ENCODE data around the gene SAA1.
"Not testable (repeated sequence)": the region's sequence is repeated elsewhere in the genome, so short reads cannot be mapped to it uniquely, and the experiment has no call there.

SAA1 gene

DNA sequence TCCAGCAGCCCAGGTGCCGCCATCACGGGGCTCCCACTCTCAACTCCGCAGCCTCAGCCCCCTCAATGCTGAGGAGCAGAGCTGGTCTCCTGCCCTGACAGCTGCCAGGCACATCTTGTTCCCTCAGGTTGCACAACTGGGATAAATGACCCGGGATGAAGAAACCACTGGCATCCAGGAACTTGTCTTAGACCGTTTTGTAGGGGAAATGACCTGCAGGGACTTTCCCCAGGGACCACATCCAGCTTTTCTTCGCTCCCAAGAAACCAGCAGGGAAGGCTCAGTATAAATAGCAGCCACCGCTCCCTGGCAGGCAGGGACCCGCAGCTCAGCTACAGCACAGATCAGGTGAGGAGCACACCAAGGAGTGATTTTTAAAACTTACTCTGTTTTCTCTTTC lies at the start of gene SAA1:
TSS of gene SAA1 (plus strand) at position 316 of the 400 bp plus-strand sequence. CDS start 624 bp downstream, outside the sequence.
- DNase-seq, result no peak

DNA sequence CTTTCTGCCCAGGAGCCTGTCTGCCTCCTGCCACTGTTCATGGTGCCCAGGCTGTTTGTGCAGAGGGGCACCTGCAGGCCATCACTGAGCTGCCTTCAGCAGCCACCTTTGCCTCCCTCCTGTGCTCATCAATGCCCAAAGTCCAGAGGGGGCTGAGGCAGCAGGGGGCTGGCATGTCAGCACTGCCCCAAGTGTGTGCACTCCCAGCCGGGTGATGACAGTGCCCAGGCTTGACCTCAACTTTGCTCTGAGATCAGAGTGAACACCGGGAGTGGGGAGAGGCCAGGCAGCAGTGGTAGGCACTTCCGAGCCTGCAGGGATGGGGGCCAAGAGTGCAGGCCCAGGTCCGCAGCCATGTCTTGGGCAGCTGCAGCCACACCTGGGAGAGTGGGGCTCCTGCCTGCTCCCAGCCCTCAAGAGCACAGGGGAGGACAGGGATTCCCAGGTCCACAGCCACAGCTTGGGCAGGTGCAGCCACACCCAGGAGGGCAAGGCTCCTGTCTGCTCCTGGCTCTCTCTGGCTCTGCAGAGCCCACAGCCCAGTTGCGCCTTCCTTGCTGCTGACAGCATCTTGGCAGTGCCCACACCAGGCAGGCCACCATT lies 44.7 kb upstream of the SAA1 start:
- DNase-seq, result no peak

DNA sequence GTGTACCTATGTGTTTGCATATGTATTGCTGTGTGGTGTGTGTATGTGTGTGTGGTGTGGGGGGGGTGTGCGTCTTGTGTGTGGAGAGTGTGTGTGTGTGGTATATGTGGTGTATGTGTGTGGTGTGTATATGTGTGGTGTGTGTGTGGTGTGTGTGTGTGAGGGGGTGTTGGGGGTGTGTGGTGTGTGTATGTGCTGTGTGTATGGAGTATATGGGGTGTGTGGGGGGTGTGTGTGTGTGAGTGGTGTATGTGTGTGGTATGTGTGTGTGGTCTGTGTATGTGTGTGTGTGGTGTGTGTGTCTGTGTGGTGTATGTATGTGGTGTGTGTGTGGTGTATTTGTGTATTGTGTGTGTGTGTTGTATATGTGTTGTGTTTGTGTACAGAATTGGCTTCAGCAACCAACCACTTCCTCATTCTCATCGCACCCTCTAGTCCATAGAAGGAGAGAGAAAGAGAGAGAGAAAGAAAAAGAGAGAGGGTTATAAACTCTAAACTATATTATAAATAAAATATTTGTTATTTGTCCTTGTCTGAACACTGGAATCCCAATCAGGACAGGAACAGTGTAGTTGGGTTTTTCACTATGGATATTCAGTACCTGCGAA lies 43.1 kb upstream of the SAA1 start:
- no peak for DNase-seq

DNA sequence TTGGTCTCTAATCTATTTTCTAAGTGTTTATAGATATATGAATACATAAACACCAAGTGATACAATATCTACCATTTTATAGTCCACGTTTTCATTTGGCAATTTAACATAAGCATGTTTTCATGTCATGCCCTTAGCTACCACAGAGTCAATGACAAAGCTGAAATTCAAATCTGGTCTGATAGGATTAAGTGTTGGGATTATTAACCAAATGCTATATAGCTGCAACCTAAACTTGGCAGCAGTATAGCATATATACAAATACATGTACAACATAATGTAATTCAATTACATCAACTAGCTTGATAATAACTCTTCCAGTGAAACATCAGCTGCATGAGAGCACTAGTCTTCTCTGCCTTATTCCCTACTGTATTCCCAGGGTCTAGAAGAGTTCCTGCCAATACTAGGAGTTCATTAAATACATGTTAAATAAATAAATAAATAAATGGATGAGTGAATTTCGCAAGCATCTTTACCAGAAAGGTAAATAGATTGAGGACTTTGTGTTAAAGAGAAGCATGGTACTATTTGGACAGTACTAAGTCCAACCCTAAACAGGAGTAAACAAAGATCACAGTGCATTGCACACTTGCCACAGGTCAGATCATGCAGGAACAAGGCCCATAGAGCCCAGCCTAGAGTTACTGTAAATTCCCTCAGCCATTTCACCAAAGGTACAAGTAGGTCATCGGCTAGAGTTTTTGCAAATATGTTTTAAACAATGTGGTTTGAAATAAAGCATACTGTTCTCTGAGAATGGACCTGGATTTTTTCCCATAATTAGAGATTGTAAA lies 42.3 kb upstream of the SAA1 start:
- no peak for DNase-seq

DNA sequence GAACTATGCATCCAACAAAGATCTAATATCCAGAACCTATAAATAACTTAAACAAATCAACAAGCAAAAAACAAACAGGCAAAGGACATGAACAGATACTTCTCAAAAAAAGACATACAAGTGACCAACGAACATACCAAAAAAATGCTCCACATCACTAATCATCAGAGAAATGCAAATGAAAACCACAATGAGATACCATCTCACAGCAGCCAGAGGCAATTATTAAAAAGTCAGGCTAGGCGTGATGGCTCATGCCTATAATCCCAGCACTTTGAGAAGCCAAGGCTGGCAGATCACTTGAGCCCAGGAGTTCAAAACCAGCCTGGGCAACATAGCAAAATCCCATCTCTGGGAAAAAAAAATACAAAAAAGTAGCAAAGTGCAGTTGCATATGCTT lies 40.2 kb upstream of the SAA1 start:
- no peak for DNase-seq

DNA sequence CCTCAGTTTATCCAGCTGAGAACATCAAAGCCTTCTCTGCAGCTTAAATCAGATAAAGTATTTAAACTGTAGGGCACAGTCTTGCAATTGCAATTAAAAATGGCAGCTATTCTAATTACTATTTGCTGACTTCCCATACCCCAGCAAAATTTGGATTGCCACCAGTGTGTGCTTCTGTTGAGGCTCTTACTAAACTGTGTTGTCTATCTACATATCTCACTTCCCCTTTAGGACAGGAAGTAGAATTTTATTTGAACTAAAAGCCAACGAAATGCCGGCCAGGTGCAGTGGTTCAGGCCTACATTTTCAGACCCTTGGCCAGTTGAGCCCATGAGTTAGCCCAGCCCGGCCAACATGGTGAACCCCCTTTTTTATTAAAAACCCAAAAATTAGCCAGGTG lies 36.6 kb upstream of the SAA1 start:
- no peak for DNase-seq

DNA sequence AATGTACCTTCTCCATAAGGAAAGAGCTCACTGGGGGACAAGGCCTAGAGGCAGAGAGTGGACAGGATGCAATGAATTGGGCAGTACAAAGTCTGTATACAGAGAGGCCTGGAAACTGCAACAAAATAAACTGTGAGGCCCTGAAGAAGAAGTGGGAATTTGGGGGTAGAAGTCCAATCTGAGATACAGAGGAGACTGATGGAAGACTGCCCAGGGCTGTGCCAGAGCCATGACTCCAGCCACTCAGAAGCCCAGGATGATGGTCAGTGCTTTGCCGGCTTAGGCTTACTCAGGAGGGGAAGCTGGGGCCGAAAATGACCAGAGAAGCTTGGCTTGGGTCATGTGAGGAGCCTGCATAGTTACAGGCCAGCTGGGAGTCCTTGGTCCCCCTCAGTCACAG lies 35.2 kb upstream of the SAA1 start:
- DNase-seq, result no peak

DNA sequence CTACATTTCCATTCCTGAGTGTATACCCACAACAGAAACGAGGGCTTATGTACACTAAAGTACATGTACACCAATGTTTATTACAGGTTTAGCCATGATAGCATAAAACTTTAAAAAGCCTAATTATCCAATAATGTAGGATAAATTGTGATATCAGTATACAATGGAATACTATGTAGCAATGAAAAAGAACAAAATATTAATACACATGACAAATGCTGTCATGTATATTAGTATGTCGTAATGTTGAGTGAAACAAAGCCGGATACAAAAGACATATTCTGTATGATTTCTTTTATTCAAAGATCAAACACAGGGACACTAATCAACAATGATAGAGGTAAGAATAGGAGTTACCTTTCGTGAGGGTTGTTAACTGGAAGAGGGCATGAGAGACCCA lies 32.2 kb upstream of the SAA1 start:
- DNase-seq, result no peak

DNA sequence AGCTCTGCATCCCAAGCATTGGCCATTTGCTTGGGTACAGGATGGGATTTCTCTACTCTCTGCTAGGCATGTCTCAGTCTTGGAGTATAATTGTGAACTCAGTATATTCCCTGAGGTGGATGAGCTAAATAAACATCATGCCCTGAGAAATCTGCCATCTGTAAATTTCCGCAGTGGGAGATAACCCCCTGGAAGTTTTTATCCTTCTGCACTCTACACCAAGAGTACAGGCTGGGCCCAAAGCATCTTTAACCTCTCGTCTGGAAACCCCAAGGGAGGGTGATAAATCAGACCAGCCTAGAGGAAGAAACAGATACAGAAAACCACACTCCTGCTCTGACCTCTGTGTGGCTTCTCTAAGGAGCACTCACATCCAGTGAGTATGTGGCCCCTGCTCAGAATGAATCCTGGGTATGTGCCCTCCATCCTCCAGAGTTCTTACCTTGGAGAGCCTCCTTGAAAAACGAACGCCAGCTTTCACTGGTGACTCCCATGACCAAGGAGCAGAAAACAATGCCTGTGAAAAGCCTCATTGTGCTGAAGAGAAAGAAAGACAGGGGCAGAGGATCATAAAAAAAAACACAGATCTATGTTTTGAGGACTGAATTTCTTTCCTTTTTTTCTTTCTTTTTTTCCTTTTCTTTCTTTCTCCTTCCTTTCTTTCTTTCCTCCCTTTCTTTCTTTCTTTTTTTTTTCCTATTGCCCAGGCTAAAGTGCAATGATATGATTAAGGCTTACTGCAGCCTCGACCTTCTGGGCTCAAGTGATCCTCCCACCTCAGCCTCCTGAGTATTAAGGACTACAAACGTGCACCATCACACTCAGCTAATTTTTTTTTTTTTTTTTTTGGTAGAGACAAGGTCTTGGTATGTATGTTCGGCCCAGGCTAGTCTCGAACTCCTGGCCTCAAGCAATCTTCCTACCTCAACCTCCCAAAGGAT lies 30.4 kb upstream of the SAA1 start:
- DNase-seq, result no peak

DNA sequence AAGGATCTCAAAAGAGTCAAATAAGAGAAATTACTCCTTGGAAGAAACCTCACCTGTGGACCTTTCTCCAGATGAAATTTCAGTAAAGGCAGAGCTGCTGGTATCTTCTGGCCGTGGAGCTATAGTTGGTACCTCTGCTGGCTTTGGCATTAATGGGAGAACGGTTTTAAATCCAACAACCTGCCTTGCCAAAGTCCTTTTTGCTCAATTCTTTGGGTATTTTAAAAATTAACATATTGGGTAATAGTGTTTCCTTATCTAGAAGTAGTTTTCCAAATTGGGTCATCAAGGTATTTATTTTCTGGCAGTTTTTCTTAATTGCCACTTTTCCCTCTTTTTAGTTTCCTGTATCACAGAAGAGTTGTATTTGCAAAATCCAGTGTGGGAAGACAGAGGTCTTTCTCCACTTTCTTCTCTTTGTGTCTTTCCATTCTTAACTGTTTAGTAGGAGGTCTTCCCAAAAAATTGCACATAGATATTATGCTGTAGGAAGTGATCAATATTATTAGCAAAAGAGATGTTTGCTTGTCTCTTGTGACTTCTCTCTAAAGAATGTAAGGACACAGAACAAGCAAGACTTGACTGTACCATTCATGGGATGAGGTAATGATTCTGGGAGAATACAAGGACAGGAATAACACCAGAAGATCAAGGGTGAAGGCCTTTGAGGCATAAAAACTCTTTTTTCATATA lies 29.3 kb upstream of the SAA1 start, which contains the start of gene SAA4:
TSS of gene SAA4 (minus strand) at position 139 of the 693 bp plus-strand sequence. CDS start 876 bp downstream, outside the sequence.
- no peak for DNase-seq

DNA sequence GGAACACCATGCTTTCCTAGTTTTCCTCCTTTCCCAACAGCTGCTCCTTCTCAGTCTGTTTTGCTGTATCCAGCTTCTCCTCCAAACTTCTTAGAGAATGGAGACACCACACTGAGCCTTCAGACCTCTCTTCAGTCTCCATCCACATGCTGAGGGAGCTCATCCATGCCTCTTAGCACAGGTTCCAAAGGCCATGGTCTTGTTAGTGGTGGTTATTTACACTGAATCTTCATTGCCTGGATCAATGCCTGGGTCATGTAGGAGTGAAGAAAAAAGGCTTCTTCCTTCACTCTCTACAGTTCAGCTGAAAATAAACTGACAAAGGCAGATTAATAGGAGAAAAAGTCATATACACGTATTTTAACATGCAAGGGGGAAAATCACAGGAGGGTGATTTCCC lies 26.4 kb upstream of the SAA1 start:
- DNase-seq, result no peak

DNA sequence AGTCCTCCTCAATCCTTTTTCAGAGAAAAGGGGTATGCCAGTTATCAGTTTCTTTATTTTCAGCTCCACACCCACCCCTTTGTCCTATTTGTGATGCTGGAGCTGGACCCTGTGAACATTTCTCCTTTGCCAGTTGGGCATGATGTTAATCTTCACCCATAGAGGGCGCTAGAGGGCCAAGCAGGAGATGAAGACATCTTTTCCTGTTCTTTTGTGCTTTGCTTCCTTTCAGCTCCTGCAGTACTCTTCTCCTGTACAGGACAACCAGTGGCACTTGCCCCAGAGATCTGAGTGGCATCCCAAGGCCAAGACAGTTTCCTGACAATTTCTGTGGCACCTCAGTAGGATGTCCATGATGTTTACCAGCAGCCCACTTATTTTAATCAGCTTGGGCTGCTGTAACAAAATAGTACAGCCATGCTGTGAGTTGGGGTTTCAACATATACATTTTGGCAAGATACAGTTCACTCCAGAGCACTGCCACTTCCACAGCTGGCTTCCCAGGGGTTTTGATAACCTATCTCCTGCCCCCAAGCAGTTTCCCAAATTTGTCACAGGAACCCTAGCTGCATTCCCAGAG lies 22.2 kb upstream of the SAA1 start:
- DNase-seq, result peak; percentile 56

DNA sequence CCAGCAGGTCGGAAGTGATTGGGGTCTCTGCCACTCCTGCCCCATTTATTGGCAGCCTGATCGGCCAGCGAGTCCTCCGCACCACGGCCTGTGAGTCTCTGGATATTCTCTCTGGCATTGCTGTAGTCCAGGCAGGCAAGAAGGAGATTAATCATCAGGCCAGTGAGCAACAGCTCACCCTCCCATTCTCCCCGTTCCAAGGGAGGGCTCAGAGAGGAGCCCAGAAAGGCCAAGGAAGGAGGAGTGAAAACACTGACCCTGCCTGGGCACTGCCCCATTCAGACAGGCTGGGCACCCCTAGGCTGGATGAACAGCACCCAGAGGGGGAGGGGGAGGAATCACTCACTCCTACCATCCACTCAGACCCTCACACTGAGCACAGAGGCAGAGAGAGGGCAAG lies 20.7 kb upstream of the SAA1 start:
- DNase-seq, result no peak

DNA sequence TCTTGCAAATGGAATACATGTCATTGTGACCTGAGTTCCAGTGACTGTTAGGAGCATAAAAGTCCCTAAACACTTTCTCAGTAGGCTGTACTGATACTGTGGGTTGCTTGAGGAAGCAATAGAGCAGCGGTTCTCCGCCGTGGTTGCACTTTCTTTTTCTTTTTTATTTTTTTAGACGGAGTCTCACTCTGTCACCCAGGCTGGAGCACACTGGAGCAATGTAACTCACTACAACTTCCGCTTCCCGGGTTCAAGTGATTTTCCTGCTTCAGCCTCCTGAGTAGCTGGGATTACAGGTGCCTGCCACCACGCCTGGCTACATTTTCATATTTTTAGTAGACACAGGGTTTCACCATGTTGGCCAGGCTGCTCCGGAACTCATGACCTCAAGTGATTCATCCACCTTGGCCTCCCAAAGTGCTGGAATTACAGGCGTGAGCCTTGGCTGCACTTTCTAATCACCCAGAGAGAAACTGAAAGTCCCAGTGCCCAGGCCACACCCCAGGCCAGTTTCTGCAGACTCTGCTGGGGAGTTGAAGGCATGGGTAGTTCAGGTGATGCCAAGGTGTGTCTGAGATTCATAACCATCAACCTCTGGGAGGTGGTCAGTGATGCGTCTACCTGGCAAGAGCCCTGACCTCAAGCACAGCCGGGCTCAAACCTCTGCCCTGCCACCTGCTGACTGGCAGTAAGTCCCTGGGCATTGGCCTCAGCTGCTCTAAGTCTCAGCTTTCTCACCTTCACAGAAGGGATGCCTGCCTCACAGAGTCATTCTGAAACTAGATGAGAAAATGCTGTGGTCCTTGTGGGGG lies 19.5 kb upstream of the SAA1 start:
- DNase-seq, result peak; percentile 32

DNA sequence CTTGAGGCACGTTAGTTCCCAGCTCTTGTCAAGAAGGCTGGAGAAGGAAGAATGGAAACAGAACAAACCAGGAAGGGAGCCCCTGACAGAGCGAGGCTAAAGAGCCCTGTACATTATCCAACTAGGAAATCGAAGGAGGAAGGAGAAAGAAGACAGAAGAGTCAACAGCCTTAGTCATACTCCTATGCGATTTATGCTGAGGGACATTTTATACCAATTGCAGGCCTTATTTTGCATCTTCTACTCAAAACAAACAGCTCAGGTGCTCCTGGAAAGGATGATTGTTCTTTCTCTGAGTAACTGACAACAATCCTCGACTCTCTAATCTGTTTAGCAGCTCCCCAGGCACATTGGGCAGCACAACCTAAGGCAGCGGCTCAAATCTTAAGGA lies 18.9 kb upstream of the SAA1 start:
- not testable (repeated sequence) for DNase-seq

DNA sequence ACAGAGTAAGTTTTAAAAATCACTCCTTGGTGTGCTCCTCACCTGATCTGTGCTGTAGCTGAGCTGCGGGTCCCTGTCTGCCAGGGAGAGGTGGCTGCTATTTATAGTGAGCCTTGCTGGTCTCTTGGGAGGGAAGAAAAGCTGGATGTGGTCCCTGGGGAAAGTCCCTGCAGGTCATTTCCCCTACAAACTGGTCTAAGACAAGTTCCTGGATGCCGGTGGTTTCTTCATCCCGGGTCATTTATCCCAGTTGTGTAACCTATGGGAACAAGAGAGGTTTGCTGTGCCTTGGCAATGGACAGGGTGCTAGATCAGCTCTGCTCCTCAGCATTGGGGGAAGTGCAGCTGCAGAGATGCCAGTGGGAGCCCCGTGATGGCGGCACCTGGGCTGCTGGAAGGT lies 17.5 kb upstream of the SAA1 start, which contains the start of gene SAA2:
TSS of gene SAA2 (minus strand) at position 108 of the 400 bp plus-strand sequence. CDS start 657 bp downstream, outside the sequence.
- DNase-seq, result no peak

DNA sequence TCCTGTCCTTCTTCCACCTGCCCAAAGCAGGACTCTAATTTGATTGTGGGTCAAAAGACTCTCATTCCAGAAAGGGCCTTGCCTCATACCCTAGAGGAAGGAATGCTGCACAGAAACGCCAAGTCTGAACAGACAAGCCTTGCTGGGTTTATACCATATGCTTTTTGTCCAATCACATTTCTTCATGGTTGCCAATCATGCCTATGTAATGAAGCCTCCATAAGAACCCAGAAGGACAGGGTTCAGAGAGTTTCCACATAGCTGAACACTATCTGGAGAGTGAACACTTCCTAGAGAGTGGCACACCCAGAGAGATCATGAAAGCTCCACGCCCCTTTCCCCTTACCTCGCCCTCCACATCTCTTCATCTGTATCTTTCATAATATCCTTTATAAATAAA lies 12.8 kb upstream of the SAA1 start:
- DNase-seq, result no peak

DNA sequence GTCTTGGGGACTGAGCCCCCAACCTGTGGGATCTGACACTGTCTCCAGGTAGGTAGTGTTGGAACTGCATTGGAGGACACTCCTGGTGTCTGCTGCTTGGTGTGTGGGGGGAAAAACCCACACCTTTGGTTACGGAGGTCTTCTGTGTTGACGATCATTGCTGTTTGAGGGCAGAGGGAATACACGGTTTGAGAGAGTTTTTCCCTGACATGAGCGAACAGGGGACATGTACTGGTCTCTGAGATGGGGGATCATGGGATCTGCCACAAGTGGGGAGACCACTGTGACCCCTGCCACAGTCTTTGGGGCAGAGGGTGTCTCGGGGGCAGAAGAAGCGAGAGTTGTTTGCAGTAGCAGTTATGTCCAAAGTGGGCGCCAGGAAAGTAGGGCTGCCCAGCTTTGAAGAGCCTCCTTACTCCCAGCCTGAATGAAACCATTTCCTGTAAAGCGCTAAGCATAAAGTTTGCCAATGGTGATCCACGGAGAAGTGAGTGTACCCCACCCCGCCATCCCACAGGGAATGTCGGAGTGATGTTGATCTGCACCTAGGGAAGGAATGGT lies 12.2 kb upstream of the SAA1 start:
- no peak for DNase-seq

DNA sequence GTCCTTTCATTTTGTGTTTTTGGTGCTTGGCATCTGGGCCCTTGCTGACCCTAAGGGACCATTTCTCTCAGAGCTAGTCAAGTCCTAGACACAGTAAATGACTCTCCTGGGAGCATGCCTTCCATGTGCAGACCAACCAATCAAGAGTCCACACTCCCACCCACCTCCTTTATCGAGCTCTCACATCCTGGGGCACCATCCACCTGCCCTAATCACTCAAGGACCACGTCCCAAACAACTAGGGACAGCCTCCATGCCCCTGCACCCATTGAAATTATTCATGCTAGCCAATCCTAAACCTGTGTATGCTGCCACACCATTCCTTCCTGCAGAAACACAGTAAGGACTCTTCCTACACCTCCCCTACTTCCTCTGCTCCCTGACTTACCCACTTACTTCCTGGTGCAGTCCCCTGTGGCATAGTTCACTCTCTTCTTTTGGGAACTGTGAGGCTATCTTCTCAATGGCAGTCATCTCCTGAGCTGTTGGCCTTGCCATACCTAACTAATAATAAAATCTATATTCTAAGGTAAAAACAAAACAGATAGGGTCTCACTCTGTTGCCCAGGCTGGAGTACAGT lies 11.2 kb upstream of the SAA1 start:
- DNase-seq, result no peak

DNA sequence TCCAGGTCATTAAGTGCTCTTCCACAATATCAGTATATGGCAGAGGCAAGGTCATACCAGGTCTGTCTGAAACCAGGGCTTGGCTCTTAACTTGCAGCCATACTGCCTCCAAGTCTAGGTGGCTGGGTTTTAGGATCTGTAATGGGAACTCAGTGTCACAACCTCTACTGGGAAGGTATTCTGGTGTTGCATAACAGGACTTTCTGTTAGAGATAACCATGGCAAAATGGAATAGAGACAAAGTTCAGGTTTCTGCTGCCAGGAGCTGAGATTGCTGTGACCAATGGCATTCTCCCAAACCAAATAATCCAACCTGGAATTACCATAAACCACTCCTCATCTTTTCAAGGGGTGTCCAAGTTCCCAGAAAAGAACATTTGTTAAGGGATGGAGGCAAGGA lies 6.8 kb upstream of the SAA1 start:
- DNase-seq, result no peak

Measured in activated naive CD4-positive, alpha-beta T cell treated with Interleukin-2 at 50 U/mL for 16 hours (primary cell).